ENCODE data around the gene CDC5L.

CDC5L gene

DNA sequence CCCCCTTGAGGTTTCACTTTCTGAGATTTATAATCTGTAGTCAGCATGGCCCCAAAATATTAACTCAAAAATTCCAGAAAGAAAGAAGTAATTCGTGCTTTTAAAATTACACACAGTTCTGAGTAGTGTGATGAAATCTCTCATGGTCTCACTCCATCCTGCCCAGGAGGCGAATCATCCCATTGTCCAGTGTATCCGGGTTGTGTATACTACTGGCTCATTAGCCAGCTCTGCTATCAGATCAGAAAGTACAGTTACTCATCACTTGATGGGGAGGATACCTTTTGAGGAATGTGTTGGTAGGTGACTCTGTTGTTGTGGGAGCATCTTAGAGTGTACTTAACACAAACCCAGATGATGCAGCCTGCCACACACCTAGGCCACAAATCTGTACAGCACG is 65.2 kb downstream of the CDC5L start:
- DNase-seq (ENCODE audit: low read depth in 2 of 2) = no peak

GRCh38 chr6:44453146-44453545 is 65.6 kb downstream of the CDC5L start:
- no peak for DNase-seq (ENCODE audit: low read depth in 2 of 2)

DNA sequence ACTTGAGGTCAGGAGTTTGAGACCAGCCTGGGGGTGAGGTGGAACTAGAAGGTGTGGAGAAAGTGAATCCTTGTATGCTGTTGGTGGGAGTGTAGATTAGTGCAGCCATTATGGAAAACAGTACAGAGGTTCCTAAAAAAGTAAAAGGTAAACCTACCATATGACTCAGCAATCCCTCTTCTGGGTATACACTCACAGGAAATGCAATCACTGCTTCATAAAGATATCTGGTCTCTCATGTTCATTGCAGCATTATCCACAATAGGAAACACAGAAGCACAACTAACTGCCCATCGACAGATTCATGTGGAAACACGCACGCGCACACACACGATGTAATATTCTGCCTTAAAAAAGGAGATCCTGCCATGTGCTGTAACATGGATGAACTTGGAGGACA is 66.7 kb downstream of the CDC5L start:
- DNase-seq (ENCODE audit: low read depth in 2 of 2) = no peak

DNA sequence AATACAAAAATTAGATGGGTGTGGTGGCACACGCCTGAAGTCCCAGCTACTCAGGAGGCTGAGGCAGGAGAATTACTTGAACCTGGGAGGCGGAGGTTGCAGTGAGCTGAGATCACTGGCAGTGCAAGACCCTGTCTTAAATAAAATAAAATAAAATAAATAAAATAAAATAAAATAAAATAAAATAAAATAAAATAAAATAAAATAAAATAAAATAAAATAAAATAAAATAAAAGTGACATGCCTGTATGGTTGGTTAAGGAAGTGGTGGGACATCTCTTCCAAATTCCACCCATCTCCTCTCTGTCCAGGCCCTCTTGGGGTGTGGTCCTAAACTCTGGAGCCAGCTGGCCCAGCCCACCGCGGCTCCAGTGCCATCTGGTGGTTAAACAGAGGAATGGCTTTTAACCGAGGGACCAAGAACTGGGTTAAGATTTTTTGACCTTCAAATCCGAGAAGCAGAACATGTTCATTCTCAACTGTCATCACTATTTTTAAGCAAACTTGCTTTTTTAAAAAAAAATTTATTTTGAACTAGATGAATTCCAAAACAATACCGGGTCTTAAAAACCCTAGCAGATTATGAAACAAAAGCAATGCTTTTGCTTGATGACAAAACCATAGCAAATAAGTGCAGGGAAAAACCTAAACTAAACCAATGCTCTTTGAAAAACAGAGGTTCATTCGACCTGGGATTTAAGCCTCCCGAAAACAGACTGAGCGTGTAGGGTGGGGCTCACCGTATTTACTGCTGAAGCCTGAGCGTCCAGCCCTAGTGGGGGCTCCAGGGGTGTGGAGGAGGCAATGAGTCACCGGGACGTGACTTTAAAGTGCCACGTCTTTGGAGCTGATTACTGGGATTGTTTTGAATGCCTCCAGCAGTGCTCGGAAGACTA is 68.8 kb downstream of the CDC5L start:
- no peak for DNase-seq (ENCODE audit: low read depth in 2 of 2)

GRCh38 chr6:44456966-44457292 is 69.4 kb downstream of the CDC5L start:
- DNase-seq (ENCODE audit: low read depth in 2 of 2) = no peak

GRCh38 chr6:44457596-44457995 is 70.1 kb downstream of the CDC5L start:
- DNase-seq (ENCODE audit: low read depth in 2 of 2) = no peak

DNA sequence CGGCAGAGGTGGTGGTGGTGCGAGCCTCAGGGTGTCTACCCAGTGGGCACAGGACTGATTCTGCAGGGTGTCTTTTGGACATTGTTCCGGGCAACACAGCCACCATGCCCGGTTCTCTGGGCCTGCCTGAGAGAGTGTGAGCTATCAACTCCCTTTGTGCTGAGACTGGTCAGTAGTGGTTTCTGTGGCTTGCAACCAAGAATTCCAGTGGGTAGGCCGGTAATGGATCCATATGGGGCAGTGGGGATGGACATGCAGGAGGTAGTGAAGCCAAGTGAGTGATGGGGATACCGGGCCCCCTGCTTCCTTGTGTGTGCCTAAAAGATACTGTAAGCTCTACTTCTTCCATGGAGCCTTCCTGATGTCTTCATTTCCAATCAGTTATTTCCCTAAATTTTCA is 71.0 kb downstream of the CDC5L start:
- DNase-seq (ENCODE audit: low read depth in 2 of 2) = no peak

DNA sequence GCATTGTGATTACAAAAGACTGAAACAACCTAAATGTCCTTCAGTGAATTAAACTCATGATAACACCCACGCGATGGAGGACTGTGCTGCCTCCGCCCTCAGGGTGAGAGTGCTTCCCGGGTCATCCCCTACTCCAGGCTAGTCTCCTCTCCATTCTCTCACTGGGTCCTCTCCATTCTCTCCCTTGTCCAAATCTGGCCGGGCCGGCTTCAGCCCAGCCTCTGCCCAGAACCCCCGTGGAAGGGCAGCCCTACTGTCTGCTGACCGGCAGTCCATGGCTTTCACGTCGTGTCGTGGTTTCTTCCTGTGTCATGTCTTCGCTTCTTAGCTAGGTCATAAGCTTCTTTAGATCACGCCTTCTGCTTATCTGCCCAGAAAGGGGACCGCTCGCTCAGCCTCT is 74.8 kb downstream of the CDC5L start:
- DNase-seq (ENCODE audit: low read depth in 2 of 2) = no peak

- no peak for DNase-seq (ENCODE audit: low read depth in 2 of 2)
These were observed 75.6 kb downstream of the CDC5L start for GRCh38 chr6:44462797-44463727.

- DNase-seq (ENCODE audit: low read depth in 2 of 2) = no peak
These were observed 76.4 kb downstream of the CDC5L start for GRCh38 chr6:44463728-44464450.

DNA sequence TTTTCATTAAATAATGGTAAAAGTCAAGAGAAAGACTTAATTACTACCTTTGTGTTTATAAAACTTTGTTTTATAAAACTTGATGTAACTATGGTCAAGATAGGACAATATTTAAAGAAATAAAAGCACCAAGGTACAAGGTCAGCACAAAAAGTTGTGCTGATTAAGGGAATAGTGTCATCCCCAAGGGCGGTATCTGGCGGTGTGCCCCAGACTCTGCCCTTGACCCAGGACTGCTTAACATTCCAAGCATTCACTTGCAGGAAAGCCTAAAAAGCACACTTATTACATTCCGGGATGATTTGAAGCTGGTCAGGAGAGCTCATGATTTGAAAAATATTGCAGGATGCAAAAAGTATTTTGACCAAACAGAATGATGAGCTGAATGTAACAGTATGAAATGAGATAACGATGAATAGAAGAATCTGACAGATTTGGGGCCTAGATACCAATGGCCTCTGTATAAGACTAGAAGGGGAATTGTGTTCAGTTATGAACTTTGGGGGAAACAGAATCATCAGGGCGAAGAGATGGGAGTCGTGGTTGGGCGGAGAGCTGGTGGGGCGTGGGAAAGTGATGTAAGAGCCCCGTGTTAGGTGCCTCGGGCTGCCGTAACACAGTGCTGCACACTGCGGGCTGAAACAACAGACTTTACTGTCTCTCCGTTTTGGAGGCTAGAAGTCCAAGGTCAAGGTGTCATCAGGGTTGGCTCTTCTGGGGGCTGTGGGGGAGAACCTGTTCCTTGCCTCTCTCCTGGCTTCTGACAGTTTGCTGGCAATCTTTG is 77.2 kb downstream of the CDC5L start:
- no peak for DNase-seq (ENCODE audit: low read depth in 2 of 2)

GRCh38 chr6:44466955-44467354 is 79.4 kb downstream of the CDC5L start:
- DNase-seq (ENCODE audit: low read depth in 2 of 2) = no peak

GRCh38 chr6:44468835-44469234 is 81.3 kb downstream of the CDC5L start:
- no peak for DNase-seq (ENCODE audit: low read depth in 2 of 2)

GRCh38 chr6:44470115-44470464 is 82.6 kb downstream of the CDC5L start:
- no peak for DNase-seq (ENCODE audit: low read depth in 2 of 2)

DNA sequence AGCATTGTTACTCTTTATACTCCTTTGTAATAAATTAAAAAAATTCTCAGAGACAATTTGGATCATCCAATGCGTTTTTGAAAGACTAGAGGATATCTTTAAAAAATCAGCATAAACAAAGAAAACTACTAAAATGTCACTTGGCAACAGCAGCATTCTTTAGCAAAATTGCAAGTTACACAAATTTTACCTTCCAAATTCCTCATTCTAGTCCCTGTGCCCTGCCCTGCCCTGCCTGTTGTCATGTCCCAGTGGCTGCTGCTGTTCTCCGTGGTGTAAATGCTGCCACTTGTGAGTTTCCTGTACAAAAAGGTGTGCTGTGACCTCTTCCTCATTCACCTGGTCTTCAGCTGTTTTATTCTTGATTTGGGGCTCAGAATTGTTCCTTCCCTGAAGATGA is 83.2 kb downstream of the CDC5L start:
- no peak for DNase-seq (ENCODE audit: low read depth in 2 of 2)

DNA sequence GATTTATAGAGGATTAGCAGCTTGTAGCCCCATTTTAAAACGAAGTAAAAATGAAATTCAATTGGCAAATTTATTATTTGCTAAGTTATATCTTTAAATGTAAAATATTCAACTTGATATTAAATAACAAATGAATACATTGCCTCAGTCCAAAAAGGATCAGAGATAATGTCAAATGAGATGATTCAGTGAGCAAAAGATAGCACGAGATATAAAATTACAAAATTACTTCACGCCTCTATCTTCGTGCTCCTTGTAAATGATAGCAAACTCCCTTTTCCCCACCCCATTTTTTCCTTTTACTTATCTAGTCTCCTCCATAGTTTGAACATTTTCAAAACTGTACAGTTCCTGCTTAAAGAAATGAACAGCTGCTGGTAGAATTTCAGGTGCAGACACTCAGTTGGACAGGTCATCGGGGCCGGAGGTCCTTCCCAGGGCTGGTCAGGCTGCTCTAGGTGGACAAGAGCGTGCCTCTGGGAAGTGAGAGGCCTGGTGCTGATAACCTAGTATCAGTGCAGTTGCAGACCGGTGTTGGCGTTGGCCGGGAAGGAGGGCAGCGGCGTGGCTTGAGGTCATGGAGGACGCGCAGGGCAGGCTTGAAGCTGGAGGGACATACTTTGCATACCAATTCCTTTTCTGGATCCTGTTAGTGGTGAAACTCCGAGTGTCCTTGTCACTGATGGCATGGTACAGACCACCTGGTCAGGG is 83.9 kb downstream of the CDC5L start:
- no peak for DNase-seq (ENCODE audit: low read depth in 2 of 2)

DNA sequence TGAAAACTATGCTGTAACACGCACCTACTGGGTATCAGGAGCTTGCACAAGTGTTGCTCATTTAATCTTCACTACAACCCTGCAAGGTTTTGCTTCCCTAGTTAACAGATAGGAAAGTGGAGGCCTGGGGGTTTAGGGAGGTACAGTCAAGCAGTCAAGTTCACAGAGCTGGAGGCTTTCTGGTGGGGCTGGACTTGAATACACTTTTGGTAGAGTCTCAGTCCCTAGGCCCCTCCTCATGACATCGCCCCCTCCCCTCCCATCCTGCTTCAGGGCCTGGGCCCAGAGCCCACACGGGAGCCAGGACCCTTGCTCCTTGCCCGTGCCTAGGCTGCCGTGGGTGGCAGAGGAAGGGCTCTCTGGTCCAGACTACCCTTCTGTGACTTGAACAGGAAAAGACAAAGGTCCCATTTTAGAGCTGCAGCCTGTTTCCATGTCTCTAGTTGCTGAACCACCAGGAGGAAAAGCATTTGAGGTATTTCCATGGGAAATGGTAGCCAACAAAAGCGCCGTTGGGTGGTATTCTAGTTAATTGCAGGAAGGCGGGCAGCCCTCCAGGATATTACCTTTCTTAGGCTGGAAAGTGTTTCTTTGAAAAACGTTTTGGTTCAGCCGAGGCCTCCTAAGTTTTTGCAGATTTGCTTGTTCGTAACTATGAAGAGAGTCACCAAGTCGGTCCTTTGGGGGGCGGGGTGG is 84.9 kb downstream of the CDC5L start:
- no peak for DNase-seq (ENCODE audit: low read depth in 2 of 2)

GRCh38 chr6:44473393-44474189 is 86.1 kb downstream of the CDC5L start:
- DNase-seq (ENCODE audit: low read depth in 2 of 2) = no peak

GRCh38 chr6:44474190-44474631 is 86.7 kb downstream of the CDC5L start:
- no peak for DNase-seq (ENCODE audit: low read depth in 2 of 2)

All from stimulated activated CD4-positive, alpha-beta T cell treated with anti-CD3 and anti-CD28 coated beads, Interleukin-15, amount 100 ng/mL, for 48 hours (primary cell).